NOMO-1 treated with DMSO at 0.1 percent for 48 hours (cell line): Measurements from ENCODE around the gene PTGDS.

ENCODE experiments used
- DNase-seq: peaks from one replicate; lab custom pipeline; 2025; ENCODE audit not compliant: unreplicated experiment; lab: John Stamatoyannopoulos, UW

PTGDS gene

DNA sequence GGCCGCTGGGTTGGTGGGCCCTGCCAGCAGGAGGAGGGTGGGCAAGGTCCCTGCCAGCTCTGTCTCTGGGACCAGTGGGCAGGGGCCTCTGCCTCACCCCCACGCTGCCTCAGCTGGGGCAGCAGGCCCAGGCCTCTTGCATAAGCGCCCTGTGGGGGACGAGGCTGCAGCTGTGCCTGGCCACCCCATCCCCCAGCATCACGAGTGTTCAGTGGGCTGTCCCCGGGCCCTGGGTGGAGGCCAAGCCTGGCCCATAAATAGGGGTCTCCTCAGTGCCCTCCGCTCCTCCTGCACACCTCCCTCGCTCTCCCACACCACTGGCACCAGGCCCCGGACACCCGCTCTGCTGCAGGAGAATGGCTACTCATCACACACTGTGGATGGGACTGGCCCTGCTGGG is at the start of gene PTGDS:
Gene PTGDS (plus strand): TSS at position 282 of the 400 bp plus-strand sequence. CDS start 75 bp downstream, at position 357.
- no peak for DNase-seq

DNA sequence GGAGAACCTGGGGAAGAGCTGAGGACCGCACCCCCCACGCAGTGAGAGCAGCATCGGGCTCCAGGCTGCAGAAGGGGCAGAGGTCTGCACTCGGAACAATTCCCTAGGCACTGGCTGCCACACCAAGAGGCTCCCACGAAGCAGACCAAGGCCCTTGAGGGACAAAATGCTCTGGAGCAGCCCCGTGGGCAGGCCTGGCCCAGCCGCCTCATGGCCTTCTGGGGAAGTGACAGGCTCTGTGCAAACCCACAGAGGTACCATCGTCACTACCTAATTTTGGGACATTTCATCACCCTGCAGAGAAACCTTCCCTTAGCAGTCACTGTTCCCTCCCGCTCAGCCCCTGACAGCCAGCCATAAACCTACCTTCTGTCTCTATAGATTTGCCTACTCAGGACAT is 48.7 kb upstream of the PTGDS start:
- peak; percentile 91 for DNase-seq

DNA sequence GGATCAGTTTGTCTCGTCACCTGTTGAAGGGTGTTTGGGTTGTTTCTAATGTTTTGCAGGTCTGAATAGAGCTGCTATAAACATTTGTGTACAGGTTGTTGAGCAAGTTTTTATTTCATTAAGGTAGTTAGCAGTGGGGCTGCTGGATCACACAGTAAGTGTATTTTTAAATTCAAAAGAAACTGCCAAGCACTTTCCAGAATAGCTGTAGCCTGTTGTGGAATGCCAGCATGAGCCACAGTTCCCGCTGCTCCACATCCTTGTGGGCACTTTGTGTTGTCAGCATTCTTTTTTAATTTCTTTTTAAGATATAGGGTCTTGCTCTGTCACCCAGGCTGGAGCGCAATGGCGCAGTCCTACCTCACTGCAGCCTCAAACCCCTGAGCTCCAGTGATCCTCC is 47.3 kb upstream of the PTGDS start:
- DNase-seq: no peak

DNA sequence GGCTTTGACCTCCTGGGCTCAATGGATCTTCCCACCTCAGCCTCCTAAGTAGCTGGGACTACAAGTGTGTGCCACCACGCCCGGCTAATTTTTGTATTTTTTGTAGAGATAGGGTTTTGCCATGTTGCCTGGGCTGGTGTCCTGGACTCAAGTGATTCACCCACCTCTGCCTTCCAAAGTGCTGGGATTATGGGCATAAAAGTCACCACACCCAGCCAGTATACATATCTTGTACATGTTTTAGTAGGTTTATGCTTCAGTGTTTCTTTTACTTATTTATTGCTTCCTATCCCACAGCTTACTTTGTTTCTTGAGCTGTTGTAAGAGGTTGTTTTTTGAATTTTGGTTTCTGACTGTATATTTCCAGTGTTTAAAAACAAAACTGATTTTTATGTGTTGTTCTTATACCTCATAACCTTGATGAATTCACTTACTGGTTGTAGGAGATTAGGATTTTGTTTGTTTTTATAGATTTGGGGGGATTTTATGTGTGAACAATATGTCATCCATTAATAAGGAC is 45.6 kb upstream of the PTGDS start:
- no peak for DNase-seq

DNA sequence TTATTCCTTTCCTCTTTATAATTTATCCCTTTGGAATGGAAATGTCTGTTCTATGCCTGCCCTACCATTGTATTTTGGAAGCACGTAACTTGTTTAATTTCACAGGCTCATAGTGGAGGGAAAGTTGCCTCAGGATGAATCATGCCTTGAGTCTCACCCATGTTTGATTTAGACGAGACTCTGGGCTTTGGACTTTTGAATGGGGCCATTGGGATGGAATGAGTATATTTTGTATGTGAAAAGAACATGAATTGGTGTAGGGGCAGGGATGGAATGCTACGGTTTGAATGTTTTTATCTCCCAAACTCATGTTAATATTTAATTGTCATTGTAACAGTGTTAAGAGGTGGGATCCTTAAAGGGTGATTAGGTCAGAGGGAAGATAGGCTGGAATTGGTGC is 43.0 kb upstream of the PTGDS start:
- DNase-seq: no peak

DNA sequence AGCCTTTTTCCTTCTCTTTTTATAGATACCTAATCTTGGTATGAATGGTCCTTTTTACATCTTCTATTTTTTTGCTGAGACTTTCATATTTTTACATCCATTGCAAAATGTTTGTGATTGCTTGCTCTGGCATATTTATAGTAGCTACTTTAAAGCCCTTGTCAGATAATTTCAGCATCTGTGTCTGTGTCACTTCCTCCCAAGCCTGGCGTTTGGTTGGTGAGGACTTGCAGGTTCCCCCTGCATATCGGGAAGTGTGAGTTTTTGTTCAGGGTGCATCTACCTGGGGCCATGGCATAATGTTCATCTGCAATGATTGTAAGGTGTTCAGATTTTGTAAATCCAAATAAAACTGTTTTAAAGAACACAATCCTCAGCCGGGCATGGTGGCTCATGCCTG is 41.7 kb upstream of the PTGDS start:
- DNase-seq: peak; percentile 97

DNA sequence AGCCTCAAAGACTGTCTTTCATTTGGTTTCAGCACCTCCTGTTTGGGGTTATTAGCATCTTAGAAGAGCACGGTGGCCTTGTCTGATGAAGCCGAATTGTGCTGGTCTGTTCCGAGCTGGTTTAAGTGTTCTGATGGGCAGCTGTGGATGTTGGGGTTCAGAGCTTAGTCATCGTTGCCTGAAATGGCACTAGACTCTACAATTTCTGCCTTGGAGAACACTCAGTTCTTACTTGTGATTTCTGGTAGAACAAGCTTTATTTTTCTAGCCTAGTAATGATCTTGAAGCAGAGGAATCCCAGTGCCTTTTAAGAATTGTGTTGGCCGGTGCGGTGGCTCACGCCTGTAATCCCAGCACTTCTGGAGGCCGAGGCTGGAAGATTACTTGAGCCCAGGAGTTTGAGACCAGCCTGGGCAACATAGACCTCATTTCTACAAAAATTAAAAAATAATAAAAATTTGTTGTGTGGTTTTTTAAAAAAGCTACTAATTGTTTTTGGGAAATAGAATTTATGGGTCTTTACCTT is 40.6 kb upstream of the PTGDS start:
- no peak for DNase-seq

DNA sequence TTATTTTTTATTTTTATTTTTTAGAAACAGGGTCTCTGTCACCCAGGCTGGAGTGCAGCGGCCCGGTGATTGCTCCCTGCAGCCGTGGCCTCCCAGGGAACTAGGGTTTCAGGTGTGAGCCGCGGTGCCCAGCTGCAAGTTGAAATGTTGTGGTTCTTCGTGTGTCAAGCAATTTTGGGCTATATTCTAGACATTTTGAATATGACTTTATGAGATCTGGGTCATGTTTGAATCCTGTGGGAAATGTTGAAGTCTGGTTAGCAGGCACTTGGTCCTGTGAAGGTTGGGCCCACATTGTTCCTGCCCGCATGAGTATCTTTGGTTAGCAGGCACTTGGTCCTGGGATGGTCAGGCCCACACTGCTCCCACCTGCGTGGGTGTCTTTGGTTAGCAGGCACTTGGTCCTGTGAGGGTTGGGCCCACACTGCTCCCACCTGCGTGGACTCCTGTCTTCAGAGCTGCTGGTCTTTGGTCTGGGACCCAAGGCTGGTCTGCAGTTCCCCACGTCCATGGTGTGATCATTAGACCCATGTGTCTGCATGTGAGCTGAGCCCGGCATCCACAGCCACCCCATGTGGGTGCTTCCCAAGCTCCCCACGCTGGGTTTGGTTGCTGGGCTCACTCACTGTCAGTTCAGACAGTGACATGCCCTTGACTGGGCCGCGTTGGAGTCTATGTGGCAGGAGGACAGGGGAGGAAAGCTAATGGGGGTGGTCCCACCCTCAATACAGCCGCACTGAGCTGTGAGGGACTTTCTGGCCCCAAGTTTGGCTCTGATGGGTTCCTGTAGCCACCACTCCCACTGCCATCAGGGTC is 39.9 kb upstream of the PTGDS start:
- no peak for DNase-seq

DNA sequence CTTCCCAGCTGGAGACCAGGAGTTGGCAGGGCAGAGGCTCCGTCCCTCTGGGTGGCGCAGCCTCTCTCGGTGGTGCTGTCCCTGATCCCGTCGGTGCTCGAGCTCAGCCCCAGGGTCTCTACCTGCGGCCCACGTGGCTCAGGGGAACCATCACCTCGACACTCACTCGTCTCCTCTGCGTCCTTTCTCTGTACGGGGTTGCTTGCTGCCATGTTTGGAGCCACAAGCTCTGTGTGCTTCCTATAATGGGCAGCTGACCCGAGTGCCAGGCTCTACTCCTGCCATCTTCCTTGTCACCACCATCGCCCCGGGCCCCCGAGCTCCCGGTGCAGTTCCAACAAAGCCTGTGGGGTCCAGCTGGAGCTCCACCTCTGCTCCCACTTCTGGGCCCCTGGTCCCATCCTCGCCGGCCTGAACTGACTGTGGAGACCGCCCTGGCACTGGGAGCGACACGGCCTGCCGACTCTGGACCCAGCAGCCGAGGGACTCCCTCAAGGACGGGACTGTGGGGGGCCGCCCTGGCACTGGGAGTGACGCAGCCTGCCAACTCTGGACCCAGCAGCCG is 37.8 kb upstream of the PTGDS start:
- DNase-seq: no peak

DNA sequence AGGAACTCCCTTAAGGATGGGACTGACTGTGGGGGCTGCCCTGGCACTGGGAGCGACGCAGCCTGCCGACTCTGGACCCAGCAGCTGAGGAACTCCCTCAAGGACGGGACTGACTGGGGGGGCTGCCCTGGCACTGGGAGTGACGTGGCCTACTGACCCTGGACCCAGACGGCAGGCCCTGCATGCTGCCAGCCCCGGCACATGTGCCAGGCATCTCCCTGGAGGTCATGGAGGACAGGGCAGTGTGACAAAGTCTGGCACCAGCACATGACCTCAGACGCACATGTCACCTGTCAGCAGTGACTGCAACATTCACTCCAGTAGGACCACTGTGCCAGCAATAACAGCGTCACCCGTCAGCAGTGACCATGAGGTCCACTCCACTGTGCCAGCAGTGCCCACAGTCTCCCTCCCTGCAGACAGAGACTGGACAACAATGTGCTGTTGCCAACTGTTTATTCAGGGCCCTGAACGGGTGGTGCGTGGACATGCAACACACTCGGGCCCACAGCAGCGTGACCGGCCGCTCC is 37.2 kb upstream of the PTGDS start:
- DNase-seq: no peak

DNA sequence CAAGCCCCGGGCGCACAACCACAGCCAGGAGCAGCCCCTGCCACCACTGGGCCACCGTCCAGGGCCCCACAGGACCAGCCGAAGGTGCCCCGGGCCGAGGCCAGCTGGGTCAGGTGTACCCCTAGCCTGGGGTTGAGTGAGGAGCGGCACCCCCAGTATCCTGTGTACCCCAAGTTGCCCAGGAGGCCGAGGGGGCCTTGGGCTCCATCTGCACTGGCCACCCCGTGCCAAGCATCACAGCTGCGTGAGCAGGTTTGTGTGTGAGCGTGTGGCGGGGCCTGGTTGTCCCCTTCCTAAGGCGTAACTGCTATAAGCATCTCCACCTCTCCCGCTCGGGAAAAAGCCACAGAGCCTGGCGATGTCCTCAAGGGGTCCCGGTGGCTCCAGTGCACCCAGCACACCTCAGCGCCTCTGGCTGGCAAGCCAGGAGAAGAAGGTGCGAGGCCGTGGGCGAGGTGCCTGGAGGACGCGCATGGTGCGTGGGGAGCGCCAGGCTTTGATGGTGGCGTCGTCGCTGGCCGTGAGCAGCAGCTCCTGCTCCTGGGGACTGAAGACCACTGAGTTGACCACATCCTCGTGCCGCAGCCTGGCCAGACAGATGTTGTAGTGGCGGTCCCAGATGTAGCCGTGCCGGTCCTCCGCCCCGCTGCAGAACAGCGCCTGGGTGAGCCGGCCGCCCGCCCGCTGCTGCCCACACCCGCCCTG is 36.6 kb upstream of the PTGDS start:
- DNase-seq: no peak

DNA sequence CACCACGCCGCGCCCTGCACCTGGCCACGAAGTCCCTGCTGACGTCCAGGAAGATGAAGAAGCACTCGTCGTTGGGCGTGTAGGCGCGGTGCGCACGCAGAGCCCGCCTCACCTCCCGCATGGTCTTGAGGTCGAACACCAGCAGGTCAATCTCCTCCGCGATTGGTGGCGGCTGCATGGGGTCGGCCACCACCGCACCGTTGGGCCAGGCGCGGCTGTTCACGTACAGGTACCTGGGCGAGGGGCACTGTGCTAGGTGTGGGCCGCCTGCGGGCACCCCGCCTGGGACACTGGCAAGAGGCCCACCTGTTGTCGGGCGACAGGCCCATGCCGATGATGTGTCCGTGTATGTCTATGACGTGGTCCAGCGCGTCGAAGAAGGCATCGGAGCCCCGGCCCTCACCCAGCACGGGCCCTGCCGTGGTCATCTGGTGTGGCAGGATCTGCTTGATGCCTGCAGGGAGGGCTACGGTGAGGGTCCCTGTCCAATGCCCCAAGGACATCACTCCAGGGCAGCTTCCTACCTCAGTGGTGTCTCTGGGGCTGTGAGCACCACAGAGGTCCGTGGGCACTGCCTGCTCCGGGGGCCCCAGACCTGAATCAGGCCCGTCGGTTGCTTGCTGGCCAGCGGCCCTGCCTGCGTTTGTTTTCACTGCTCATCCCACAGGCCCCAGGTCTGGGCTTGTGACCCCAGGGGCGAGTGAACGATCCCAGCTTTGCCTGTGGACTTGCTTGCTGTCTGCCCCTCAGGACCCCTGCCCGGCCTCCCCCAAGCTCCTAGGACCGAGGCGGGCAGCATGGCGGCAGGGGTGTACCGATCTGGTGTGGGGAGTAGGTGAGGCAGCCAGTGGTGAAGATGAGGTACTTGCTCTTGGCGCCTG is 35.8 kb upstream of the PTGDS start:
- no peak for DNase-seq

DNA sequence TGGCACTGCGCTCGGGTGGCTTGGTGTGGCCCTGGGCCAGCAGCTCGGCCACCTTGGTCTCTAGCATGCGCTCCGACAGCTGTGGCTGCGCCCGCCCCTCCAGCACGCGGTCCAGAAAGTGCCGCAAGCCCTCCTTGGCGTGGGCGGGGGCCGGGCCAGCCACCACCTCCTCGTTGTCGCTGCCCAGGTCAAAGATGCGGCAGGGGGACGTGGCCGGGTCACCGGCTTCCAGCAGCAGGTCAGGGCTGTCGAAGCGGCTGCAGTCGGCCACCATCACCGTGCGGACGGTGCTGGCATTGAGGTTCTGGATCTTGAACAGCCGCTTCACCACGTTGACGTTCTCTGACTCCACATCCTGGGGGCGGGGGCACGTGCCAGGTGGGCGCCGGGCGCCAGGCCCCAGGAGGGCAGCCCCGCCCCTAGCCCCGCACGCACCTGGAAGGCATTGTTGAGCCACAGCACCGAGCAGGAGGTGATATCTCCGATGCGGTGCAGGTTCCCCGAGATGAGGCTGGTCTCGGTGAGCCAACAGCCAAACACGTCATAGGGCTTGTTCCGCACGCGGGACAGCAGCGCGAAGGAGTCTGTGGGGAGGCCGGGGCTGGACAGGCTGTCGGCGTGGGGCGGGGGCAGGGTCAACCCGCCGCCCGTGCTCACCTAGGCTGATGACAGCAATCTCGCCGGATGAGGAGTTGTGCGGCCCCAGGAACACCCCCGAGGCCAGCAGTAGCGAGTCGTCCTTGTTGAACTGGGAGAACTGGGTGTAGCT is 35.0 kb upstream of the PTGDS start:
- no peak for DNase-seq

DNA sequence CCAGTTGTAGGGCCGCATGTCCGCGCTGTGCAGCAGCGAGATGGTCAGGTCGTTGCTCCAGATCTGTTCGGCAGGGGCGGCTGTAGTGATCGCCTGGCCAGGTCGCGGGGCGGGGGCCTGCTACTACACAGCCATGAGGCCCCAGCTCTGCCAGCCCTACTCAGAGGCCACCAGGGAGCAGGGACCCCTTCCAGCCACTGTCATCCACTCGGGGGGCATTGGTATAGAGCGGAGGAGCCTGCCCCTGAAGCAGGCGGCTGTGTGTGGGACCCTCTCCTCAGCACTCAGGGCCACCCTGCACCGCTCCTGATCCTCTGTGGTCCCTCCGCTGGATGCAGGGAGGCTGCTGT is 34.4 kb upstream of the PTGDS start:
- no peak for DNase-seq

DNA sequence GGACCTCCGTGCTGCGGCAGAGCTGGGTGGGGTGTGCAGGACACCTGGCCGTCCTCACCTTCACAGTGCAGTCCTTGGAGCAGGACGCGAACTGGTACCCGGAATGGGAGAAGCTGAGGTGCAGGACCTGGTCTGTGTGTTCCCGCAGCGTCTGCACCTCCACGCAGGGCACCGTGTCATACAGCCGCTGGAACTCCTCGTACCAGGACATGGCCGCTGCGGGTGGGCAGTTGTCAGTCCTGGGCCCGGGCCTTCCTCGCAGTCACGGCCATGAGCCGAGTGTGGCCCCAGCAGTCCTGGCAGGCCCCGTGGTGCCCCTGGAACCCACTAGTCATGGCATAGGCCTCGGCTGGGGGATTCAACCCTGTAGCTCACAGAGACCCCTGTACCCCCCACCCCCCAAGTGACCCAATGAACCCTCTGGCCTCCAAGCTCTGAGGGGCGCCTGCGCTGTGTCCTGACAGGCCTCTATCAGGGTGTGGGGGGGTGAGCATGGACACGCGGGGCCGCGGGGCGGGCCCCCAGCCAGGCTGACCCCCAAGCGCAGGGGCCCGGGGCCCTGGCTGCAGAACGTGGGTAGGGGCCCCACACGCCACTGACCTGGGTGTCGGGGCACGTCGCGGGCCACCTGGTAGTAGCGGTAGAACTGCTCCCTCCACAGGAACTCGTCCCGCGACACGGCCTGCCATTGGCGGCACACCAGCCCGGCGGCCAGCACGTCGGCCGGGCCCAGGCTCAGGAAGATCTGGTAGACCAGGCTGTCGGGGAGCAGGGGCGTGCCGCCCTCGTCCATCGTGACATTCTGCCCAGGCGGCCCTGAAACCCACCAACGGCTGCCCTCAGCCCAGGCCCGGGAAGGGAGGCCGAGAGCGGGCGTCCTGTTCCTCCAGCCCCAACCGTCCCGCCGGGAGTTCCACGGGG is 33.8 kb upstream of the PTGDS start:
- no peak for DNase-seq

DNA sequence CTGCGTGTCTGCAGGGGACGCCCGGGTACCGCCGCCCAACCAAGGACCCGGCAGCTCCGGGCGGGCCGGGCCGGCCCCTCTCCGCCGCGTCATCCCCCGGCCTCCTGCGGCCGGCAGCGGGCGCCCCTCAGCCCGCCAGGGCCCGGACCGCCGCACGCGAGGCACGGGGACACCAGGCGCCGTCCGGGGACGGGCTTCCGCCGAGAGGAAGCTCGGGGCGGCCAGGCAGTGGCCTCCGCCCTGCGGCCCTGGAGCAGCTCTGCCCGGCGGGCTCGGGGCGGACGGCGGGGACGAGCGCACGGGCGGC is 33.1 kb upstream of the PTGDS start:
- DNase-seq: peak; percentile 74

DNA sequence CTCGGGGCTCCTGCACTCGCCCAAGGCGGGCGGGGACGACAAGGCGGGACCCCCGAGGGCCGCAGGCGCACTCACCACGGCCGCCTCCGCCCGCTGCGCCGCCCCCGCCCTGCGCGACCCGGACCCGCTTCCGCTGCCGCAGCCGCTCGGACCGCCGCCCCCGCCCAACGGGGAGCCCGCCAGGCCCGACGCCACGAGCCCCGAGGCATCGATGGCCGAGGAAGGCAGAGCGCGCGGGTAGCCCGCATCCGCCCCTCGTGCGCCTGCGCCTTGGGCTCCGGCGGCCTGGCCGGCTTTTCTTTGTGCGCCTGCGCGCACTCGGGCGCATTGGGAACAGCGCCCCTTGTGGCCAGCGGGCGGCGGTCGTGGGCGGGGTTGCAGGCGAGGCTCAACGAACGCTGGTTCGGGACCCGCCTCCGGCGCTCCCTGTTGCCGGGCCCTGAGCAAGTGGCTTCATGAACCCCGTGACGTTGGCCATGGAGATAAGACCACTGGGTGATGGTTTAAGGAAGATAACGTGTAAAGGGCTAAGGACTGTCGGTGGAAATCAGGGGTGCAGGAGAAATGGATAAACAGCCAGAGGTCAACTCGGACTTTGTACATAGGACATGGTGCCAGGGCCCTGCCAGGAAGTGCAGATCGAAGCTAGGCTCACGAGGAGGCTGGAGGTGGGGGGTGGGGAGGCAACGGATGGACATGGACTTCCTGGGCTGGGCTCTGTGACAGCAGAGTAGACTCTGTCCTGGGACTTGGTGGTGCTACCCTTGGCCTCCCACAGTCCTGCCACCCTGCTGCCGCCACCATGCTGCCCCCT is 32.6 kb upstream of the PTGDS start, which contains the start of the genes C8G and FBXW5:
Gene C8G (plus strand): TSS at position 725 of the 814 bp plus-strand sequence. CDS start 78 bp downstream, at position 803.
Gene FBXW5 (minus strand): TSS at position 220 of the 814 bp plus-strand sequence. CDS start 655 bp downstream, outside the sequence.
- DNase-seq: peak; percentile 97
